Breast epithelium (tissue), 3 donors: ENCODE results near the gene CCNL2.

Experiments
- POLR2AphosphoS5 ChIP-seq, 3 donors: sonication (generic); formaldehyde crosslinking; IDR thresholded peaks; one replicate each; pipeline ENCODE4 v1.6.1; 2017; ENCODE audit warnings: antibody characterized with exemption in 3 of 3
- TF ChIP-seq, protein P1 (sequence below), 3 donors: fragments of 450-650 bp; IDR thresholded peaks; one replicate each; pipeline ENCODE4 v1.5.1; 2016 to 2017; ENCODE audit warnings: antibody characterized with exemption in 3 of 3, mild to moderate bottlenecking in 3 of 3, moderate library complexity in 3 of 3

DNA sequence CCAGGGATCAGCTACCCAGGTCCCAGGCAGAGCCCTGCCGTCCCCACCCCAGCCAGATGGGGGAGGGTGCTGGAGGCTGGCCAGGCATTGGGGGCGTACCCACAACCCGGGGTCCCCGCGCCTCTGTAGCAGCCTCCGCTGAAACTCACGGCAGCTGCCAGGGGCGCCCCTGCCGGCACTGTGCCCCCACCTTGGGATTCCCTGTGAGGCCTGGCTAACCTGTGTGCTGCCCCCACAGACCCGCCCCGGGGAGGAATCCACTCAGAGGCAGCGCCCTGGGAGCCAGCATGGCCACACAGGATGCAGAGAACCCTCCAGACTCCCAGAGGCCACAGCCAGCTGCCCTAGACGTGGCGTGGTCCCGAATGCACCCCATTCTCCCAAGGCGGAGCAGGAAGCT is 53.8 kb downstream of the CCNL2 start:
- no peak for TF ChIP-seq POLR2AphosphoS5 (IDR thresholded peaks at IDR 0.05)
- TF ChIP-seq, protein P1, sequence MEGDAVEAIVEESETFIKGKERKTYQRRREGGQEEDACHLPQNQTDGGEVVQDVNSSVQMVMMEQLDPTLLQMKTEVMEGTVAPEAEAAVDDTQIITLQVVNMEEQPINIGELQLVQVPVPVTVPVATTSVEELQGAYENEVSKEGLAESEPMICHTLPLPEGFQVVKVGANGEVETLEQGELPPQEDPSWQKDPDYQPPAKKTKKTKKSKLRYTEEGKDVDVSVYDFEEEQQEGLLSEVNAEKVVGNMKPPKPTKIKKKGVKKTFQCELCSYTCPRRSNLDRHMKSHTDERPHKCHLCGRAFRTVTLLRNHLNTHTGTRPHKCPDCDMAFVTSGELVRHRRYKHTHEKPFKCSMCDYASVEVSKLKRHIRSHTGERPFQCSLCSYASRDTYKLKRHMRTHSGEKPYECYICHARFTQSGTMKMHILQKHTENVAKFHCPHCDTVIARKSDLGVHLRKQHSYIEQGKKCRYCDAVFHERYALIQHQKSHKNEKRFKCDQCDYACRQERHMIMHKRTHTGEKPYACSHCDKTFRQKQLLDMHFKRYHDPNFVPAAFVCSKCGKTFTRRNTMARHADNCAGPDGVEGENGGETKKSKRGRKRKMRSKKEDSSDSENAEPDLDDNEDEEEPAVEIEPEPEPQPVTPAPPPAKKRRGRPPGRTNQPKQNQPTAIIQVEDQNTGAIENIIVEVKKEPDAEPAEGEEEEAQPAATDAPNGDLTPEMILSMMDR (IDR thresholded peaks at IDR 0.05), result no peak
